HepG2 (cell line): ENCODE results near the gene SLC25A25. TPM values are rescaled to one million over a fixed set of nuclear protein-coding genes. Genes with fewer than 3 reads are reported as not detected.

Experiments
- STAT6 ChIP-seq: sonication (generic); formaldehyde crosslinking; IDR thresholded peaks from 2 replicates; pipeline ENCODE4 v1.4.0; 2020; ENCODE audit warnings: missing genetic modification reagents, mild to moderate bottlenecking, borderline replicate concordance
- ZNF549 ChIP-seq: sonication (generic); formaldehyde crosslinking; IDR thresholded peaks from 2 replicates; pipeline ENCODE4 v1.5.0; 2020; ENCODE audit warnings: missing genetic modification reagents
- ZNF605 ChIP-seq: sonication (generic); formaldehyde crosslinking; IDR thresholded peaks from 2 replicates; pipeline ENCODE4 v1.8.0; 2022; ENCODE audit warnings: mild to moderate bottlenecking, missing genetic modification reagents
- ZNF629 ChIP-seq: sonication (generic); formaldehyde crosslinking; conservative IDR thresholded peaks from 2 replicates; pipeline ENCODE4 v1.5.0; 2020; ENCODE audit warnings: missing genetic modification reagents
- ZNF639 ChIP-seq: conservative IDR thresholded peaks from 2 replicates; pipeline ENCODE4 v1.6.1; 2018; ENCODE audit warnings: missing genetic modification reagents
- polyA plus RNA-seq, 8 experiments: library from polyadenylated mRNA; depleted of rRNA in 3 of 8; stranded (reverse) in 7 of 8; unstranded in 1 of 8; fragments of >200 nt; fragmentation: Illumina TruSeq in 4 of 8; extraction: Trizol in 4 of 8; gene quantifications; 2 replicates each; pipeline versions ENCODE4 v1.2.1 to v1.2.3, GENCODE V29; 2011 to 2016; ENCODE audit warnings: low read depth in 4 of 8, missing spikeins in 1 of 8, mixed read lengths in 1 of 8; ENCODE audit not compliant: insufficient read depth in 1 of 8
- total RNA-seq, 5 experiments: library from RNA; depleted of rRNA; stranded (reverse); fragments of >200 nt; fragmentation: Illumina TruSeq; extraction: Trizol; gene quantifications; 2 replicates each; pipeline ENCODE4 v1.2.3, GENCODE V29; 2016; ENCODE audit warnings: low read depth in 1 of 5
- TF ChIP-seq, protein P1 (sequence below): sonication (generic); formaldehyde crosslinking; IDR thresholded peaks from 2 replicates; pipeline ENCODE4 v1.5.0; 2020; ENCODE audit warnings: mild to moderate bottlenecking, missing genetic modification reagents
- TF ChIP-seq, protein P2 (sequence below): sonication (generic); formaldehyde crosslinking; conservative IDR thresholded peaks from 2 replicates; pipeline ENCODE4 v1.8.0; 2022; ENCODE audit warnings: mild to moderate bottlenecking, moderate library complexity, missing genetic modification reagents

SLC25A25 gene
- total and polyA plus RNA-seq, 2 of the 13 experiments (the other 11 are each of a cell fraction or from before 2014, with no cell fraction given): 10.5 to 24.8 TPM

DNA sequence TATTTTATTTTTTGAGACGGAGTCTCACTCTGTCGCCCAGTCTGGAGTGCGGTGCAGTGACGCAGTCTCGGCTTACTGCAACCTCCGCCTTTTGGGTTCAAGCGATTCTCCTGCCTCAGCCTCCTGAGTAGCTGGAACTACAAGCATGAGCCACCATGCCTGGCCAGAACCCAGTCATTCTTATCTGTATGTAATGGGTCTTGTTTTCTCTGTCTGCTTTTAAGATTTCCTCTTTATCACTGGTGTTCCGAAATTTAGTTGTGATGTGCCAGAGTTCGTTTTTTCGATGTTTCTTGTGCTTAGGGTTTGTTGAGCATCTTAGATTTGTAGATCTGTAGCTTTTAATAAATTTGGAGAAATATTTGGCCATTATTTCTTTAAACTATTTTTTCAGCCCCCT, 19.2 kb downstream of the SLC25A25 start (continued):
- TF ChIP-seq, protein P1, sequence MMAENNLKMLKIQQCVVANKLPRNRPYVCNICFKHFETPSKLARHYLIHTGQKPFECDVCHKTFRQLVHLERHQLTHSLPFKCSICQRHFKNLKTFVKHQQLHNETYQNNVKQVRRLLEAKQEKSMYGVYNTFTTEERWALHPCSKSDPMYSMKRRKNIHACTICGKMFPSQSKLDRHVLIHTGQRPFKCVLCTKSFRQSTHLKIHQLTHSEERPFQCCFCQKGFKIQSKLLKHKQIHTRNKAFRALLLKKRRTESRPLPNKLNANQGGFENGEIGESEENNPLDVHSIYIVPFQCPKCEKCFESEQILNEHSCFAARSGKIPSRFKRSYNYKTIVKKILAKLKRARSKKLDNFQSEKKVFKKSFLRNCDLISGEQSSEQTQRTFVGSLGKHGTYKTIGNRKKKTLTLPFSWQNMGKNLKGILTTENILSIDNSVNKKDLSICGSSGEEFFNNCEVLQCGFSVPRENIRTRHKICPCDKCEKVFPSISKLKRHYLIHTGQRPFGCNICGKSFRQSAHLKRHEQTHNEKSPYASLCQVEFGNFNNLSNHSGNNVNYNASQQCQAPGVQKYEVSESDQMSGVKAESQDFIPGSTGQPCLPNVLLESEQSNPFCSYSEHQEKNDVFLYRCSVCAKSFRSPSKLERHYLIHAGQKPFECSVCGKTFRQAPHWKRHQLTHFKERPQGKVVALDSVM (CRISPR knock-in tag): no peak
- TF ChIP-seq ZNF605 (CRISPR knock-in tag) (no peak), ZNF549 (CRISPR knock-in tag) (no peak), STAT6 (CRISPR knock-in tag) (no peak), ZNF639 (no peak), ZNF629 (no peak)
- TF ChIP-seq, protein P2, sequence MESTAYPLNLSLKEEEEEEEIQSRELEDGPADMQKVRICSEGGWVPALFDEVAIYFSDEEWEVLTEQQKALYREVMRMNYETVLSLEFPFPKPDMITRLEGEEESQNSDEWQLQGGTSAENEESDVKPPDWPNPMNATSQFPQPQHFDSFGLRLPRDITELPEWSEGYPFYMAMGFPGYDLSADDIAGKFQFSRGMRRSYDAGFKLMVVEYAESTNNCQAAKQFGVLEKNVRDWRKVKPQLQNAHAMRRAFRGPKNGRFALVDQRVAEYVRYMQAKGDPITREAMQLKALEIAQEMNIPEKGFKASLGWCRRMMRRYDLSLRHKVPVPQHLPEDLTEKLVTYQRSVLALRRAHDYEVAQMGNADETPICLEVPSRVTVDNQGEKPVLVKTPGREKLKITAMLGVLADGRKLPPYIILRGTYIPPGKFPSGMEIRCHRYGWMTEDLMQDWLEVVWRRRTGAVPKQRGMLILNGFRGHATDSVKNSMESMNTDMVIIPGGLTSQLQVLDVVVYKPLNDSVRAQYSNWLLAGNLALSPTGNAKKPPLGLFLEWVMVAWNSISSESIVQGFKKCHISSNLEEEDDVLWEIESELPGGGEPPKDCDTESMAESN (CRISPR knock-in tag): no peak
